Measurements from ENCODE around the gene COL4A6. TPM values are rescaled to one million over a fixed set of nuclear protein-coding genes. Genes with fewer than 3 reads are reported as not detected.

COL4A6 gene
- total and polyA plus RNA-seq, 2 donors (not counting 3 experiments of a cell fraction or from before 2014, with no cell fraction given), result 0.49 to 0.62 TPM

GRCh38 chrX:108267557-108267956, 170.7 kb downstream of the COL4A6 start:
- TF ChIP-seq MAX (IDR thresholded peaks at IDR 0.05; ENCODE audit: insufficient read depth, insufficient read length), result no peak
- no peak for TF ChIP-seq POLR2AphosphoS5 (IDR thresholded peaks at IDR 0.05; ENCODE audit: insufficient read depth, low read depth, low read length)
- TF ChIP-seq CTCF (IDR thresholded peaks at IDR 0.05; ENCODE audit: extremely low read depth in 1 of 2, insufficient read depth in 1 of 2, low read depth in 1 of 2, low read length in 2 of 2), result no peak
- TF ChIP-seq JUN (IDR thresholded peaks at IDR 0.05; ENCODE audit: borderline replicate concordance, insufficient read depth, insufficient read length, low read depth), result no peak
- no peak for TF ChIP-seq MYC (IDR thresholded peaks at IDR 0.05; ENCODE audit: low read depth, low read length)
- TF ChIP-seq EZH2 (IDR thresholded peaks at IDR 0.05; ENCODE audit: borderline replicate concordance, low read depth, low read length, severe bottlenecking), result no peak
- no peak for TF ChIP-seq GATA2 (IDR thresholded peaks at IDR 0.05; ENCODE audit: insufficient read depth, insufficient read length, low read depth, low read length)
- no peak for TF ChIP-seq POLR2A (IDR thresholded peaks at IDR 0.05; ENCODE audit: low read depth, low read length)
- no peak for TF ChIP-seq FOS (IDR thresholded peaks at IDR 0.05; ENCODE audit: borderline replicate concordance, insufficient read depth, low read length)
- H3K79me2 ChIP-seq (ENCODE audit: control insufficient read depth, insufficient read depth, low read length), result no peaks in the 10 kb centered on the region
- intact Hi-C loops (cut with micrococcal nuclease), result no loop called here
- BruUV-seq (replicated peaks), result no TSS peak
- H3K4me3 ChIP-seq (replicated peaks in 1 of 3; ENCODE audit: insufficient read depth in 1 of 3, low read depth in 1 of 3, low read length in 3 of 3), result no peak overlapping the region
- H3K4me2 ChIP-seq (ENCODE audit: insufficient read depth, low read length), result no peak overlapping the region
- H3K36me3 ChIP-seq (ENCODE audit: control insufficient read depth in 2 of 2, extremely low read depth in 1 of 2, insufficient read depth in 2 of 2, low read length in 2 of 2), result no peaks in the 10 kb centered on the region
- DNase-seq (ENCODE audit: low read depth, low spot score) (no peak), FAIRE-seq (no peak)
- ChIA-PET CTCF (no interaction called here), POLR2A (no interaction called here)
- H3K9me3 ChIP-seq (replicated peaks; ENCODE audit: control insufficient read depth, insufficient read depth, low read length), result no peaks in the 10 kb centered on the region
- dilution Hi-C loops (cut with MboI; ENCODE audit: extremely low pct_ligation_motif_present, low sequenced_read_pairs), result no loop called here
- no peak overlapping the region for H2AFZ ChIP-seq (ENCODE audit: low read depth, low read length)
- no peaks in the 10 kb centered on the region for H3K4me1 ChIP-seq (ENCODE audit: control insufficient read depth, extremely low read depth, insufficient read depth, low read length)
- no peak overlapping the region for H3K27ac ChIP-seq (ENCODE audit: insufficient read depth, low read depth, low read length)
- H3K27me3 ChIP-seq (ENCODE audit: control insufficient read depth in 2 of 2, insufficient read depth in 2 of 2, low read length in 2 of 2), result no peaks in the 10 kb centered on the region
- H3K9me1 ChIP-seq (replicated peaks; ENCODE audit: control insufficient read depth, extremely low read depth, insufficient read depth, low read length), result no peaks in the 10 kb centered on the region
- no peaks in the 10 kb centered on the region for H4K20me1 ChIP-seq (replicated peaks; ENCODE audit: control insufficient read depth, extremely low read depth, insufficient read depth, low read length)
- H3K9ac ChIP-seq (replicated peaks; ENCODE audit: extremely low read depth, insufficient read depth, low read length), result no peak overlapping the region

All from endothelial cell of umbilical vein (primary cell).